SK-N-SH (cell line): ENCODE measurements around the gene PTTG1IP. TPM values are rescaled to one million over a fixed set of nuclear protein-coding genes. Genes with fewer than 3 reads are reported as not detected.
"Not testable (repeated sequence)": the region's sequence is repeated elsewhere in the genome, so short reads cannot be mapped to it uniquely, and the experiment has no call there.

Source experiments
- CTCF ChIA-PET: fragments of 300-600, 350-600 bp; formaldehyde crosslinking; extraction: SDS; loops from one replicate; lab custom pipeline; 2021; lab: Yijun Ruan, JAX
- POLR2A ChIA-PET: fragments of 350-600 bp; sonication (Branson Sonifier 250); formaldehyde crosslinking; extraction: SDS; loops from one replicate; lab custom pipeline; 2020; ENCODE audit warnings: antibody characterized with exemption, inconsistent platforms; lab: Yijun Ruan, JAX
- DNase-seq: peaks from one replicate; pipeline ENCODE4 v3.0.0; 2012
- H2AFZ ChIP-seq: fragments of 200-600 bp; sonication (generic); 2 replicates; pipeline ENCODE4 v1.8.1; 2016; ENCODE audit warnings: antibody characterized with exemption, mild to moderate bottlenecking, low read depth
- H3F3A ChIP-seq: fragments of 200-600 bp; sonication (generic); replicated peaks from 2 replicates; pipeline ENCODE3; 2016; ENCODE audit warnings: antibody characterized with exemption, mild to moderate bottlenecking; ENCODE audit not compliant: insufficient read depth
- H3K27ac ChIP-seq, 2 experiments: fragments of 200-500 bp in 1 of 2; fragments of 200-600 bp in 1 of 2; sonication (Bioruptor generic) in 1 of 2; sonication (generic), shearing (Covaris generic) in 1 of 2; 2 replicates each; pipeline versions ENCODE4 v1.5.1 to v1.6.1; 2014 to 2016; ENCODE audit warnings: low read depth in 2 of 2, inconsistent platforms in 1 of 2, low read length in 1 of 2, mild to moderate bottlenecking in 1 of 2, mixed read lengths in 1 of 2
- H3K27me3 ChIP-seq: fragments of 200-600 bp; sonication (generic), shearing (Covaris generic); 2 replicates; pipeline ENCODE4 v1.6.1; 2016; ENCODE audit warnings: mixed run types; ENCODE audit not compliant: insufficient read depth
- H3K36me3 ChIP-seq, 2 experiments: fragments of 200-500 bp in 1 of 2; fragments of 200-600 bp in 1 of 2; sonication (Bioruptor generic) in 1 of 2; sonication (generic) in 1 of 2; replicated peaks in 1 of 2; 2 replicates each; pipeline versions ENCODE3 to v1.5.1; 2014 to 2016; ENCODE audit warnings: low read length in 1 of 2, mild to moderate bottlenecking in 1 of 2; ENCODE audit not compliant: insufficient read depth in 2 of 2, control insufficient read depth in 1 of 2
- H3K4me1 ChIP-seq, 2 experiments: fragments of 200-500 bp in 1 of 2; fragments of 200-600 bp in 1 of 2; sonication (Bioruptor generic) in 1 of 2; sonication (generic), shearing (Covaris generic) in 1 of 2; 2 replicates each; pipeline versions ENCODE4 v1.5.1 to v1.6.1; 2014 to 2016; ENCODE audit warnings: low read depth in 1 of 2, low read length in 1 of 2, mixed run types in 1 of 2; ENCODE audit not compliant: insufficient read depth in 2 of 2, control insufficient read depth in 1 of 2
- H3K4me2 ChIP-seq: fragments of 200-600 bp; sonication (generic), shearing (Covaris generic); 2 replicates; pipeline ENCODE4 v1.6.1; 2017; ENCODE audit warnings: mixed run types
- H3K4me3 ChIP-seq, 2 experiments: fragments of 200-500 bp in 1 of 2; fragments of 200-600 bp in 1 of 2; sonication (Bioruptor generic) in 1 of 2; sonication (generic), shearing (Covaris generic) in 1 of 2; 2 replicates each; pipeline versions ENCODE4 v1.5.1 to v1.8.1; 2014 to 2016; ENCODE audit warnings: low read depth in 2 of 2, inconsistent platforms in 1 of 2, low read length in 1 of 2, mild to moderate bottlenecking in 1 of 2, mixed read lengths in 1 of 2, moderate library complexity in 1 of 2
- H3K79me2 ChIP-seq: fragments of 200-600 bp; sonication (generic); 2 replicates; pipeline ENCODE4 v1.8.1; 2017; ENCODE audit warnings: mild to moderate bottlenecking; ENCODE audit not compliant: insufficient read depth
- H3K9ac ChIP-seq: fragments of 200-600 bp; sonication (generic); 2 replicates; pipeline ENCODE4 v1.6.1; 2017; ENCODE audit warnings: mixed run types
- H3K9me2 ChIP-seq: fragments of 200-600 bp; sonication (generic); 2 replicates; pipeline ENCODE4 v1.6.1; 2017; ENCODE audit warnings: mixed run types
- H3K9me3 ChIP-seq: fragments of 200-600 bp; sonication (generic); 2 replicates; pipeline ENCODE4 v1.6.1; 2017; ENCODE audit warnings: mixed run types, mild to moderate bottlenecking, moderate library complexity
- H4K20me1 ChIP-seq: fragments of 200-600 bp; sonication (generic); 2 replicates; pipeline ENCODE4 v1.6.1; 2017; ENCODE audit warnings: mild to moderate bottlenecking, mixed run types; ENCODE audit not compliant: insufficient read depth
- CTCF ChIP-seq: fragments of 200-600 bp; sonication (generic); IDR thresholded peaks from 2 replicates; pipeline ENCODE4 v1.6.1; 2017; ENCODE audit warnings: antibody characterized with exemption, mild to moderate bottlenecking, moderate library complexity
- FOSL2 ChIP-seq: IDR thresholded peaks from 2 replicates; pipeline ENCODE4 v1.4.0; 2012; ENCODE audit warnings: low read depth, mild to moderate bottlenecking, moderate library complexity, borderline replicate concordance
- FOXJ3 ChIP-seq: sonication (generic); formaldehyde crosslinking; IDR thresholded peaks from 2 replicates; pipeline ENCODE4 v1.5.1; 2020; ENCODE audit warnings: mild to moderate bottlenecking, missing genetic modification reagents
- FOXM1 ChIP-seq: IDR thresholded peaks from 2 replicates; pipeline ENCODE4 v1.4.0; 2012; ENCODE audit warnings: low read depth, mild to moderate bottlenecking
- GATA2 ChIP-seq: sonication (generic); formaldehyde crosslinking; IDR thresholded peaks from 2 replicates; pipeline ENCODE4 v1.5.0; 2020; ENCODE audit warnings: mild to moderate bottlenecking, missing genetic modification reagents
- MEF2A ChIP-seq: IDR thresholded peaks from 2 replicates; pipeline ENCODE4 v1.4.0; 2012; ENCODE audit warnings: low read depth, borderline replicate concordance
- NRF1 ChIP-seq: IDR thresholded peaks from 2 replicates; pipeline ENCODE4 v1.6.1; 2012; ENCODE audit warnings: low read depth, mild to moderate bottlenecking, low read length
- PBX3 ChIP-seq: IDR thresholded peaks from 2 replicates; pipeline ENCODE4; 2012
- REST ChIP-seq: IDR thresholded peaks from 2 replicates; pipeline ENCODE4 v1.6.1; 2012; ENCODE audit warnings: mild to moderate bottlenecking, low read depth, low read length, moderate library complexity
- RFX5 ChIP-seq: IDR thresholded peaks from 2 replicates; pipeline ENCODE4 v1.6.1; 2012; ENCODE audit warnings: mild to moderate bottlenecking, improper control_type of control experiment, low read length
- SIN3A ChIP-seq: IDR thresholded peaks from 2 replicates; pipeline ENCODE4 v1.6.1; 2012; ENCODE audit warnings: low read depth, mild to moderate bottlenecking, low read length, moderate library complexity, borderline replicate concordance
- TCF12 ChIP-seq: IDR thresholded peaks from 2 replicates; pipeline ENCODE4 v1.4.0; 2012
- TEAD4 ChIP-seq: IDR thresholded peaks from 2 replicates; pipeline ENCODE4 v1.4.0; 2012; ENCODE audit warnings: mild to moderate bottlenecking, borderline replicate concordance; ENCODE audit not compliant: insufficient read depth
- YY1 ChIP-seq: IDR thresholded peaks from 2 replicates; pipeline ENCODE4 v1.4.0; 2012; ENCODE audit warnings: low read depth, mild to moderate bottlenecking
- ZBTB33 ChIP-seq: IDR thresholded peaks from 2 replicates; pipeline ENCODE4 v1.4.0; 2012; ENCODE audit warnings: low read depth, borderline replicate concordance
- WGBS: methylation state at CpG from one replicate; pipeline ENCODE4 v1.1.6; 2017; ENCODE audit warnings: low lambda C conversion rate; 5-methylcytosine and 5-hydroxymethylcytosine counted together
- polyA plus RNA-seq, 3 experiments: library from polyadenylated mRNA; depleted of rRNA; stranded (reverse); fragments of >200 nt; gene quantifications; 2 replicates each; pipeline ENCODE4 v1.2.3, GENCODE V29; 2012

PTTG1IP gene
- polyA plus RNA-seq, 1 of the 3 experiments (the other 2 are of a cell fraction), result 171 TPM

DNA sequence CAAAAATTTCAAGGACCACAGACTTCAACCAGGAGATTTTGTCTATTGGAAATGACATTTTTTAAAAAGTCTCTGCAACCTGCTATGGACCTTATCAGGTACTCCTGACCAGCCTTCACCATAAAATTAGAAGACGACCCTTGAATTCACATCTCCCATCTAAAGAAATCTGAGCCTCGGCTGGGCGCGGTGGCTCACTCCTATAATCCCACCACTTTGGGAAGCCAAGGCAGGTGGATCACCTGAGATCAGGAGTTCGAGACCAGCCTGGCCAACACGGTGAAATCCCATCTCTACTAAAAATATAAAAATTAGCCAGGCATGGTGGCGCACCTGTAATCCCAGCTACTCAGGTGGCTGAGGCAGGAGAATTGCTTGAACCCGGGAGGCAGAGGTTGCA lies 5.7 kb upstream of the PTTG1IP start:
- H3K27ac ChIP-seq, POLR2A ChIA-PET, H3K4me2 ChIP-seq, H3K9me2 ChIP-seq, H3K36me3 ChIP-seq, H3K27me3 ChIP-seq, DNase-seq, H2AFZ ChIP-seq, H3K79me2 ChIP-seq, H3K9me3 ChIP-seq, H3K4me3 ChIP-seq, H3K9ac ChIP-seq, H4K20me1 ChIP-seq: not testable (repeated sequence)
- CTCF ChIA-PET, result interaction anchor here (1.0 to 1.6 kb wide), 3 partner anchors 53 to 259 kb away, joined by 3 to 5 read pairs (median 4); no protein-coding TSS in a partner anchor
- Histone ChIP-seq H3K4me1 (peaks cover 7 to 19% of the 10 kb centered on the region in 2 experiments; a peak in 2 of 4 replicates), H3F3A (peaks cover 17% of the 10 kb centered on the region)
- WGBS, result 87% methylated on average over 6 of the region's 8 CpGs

DNA sequence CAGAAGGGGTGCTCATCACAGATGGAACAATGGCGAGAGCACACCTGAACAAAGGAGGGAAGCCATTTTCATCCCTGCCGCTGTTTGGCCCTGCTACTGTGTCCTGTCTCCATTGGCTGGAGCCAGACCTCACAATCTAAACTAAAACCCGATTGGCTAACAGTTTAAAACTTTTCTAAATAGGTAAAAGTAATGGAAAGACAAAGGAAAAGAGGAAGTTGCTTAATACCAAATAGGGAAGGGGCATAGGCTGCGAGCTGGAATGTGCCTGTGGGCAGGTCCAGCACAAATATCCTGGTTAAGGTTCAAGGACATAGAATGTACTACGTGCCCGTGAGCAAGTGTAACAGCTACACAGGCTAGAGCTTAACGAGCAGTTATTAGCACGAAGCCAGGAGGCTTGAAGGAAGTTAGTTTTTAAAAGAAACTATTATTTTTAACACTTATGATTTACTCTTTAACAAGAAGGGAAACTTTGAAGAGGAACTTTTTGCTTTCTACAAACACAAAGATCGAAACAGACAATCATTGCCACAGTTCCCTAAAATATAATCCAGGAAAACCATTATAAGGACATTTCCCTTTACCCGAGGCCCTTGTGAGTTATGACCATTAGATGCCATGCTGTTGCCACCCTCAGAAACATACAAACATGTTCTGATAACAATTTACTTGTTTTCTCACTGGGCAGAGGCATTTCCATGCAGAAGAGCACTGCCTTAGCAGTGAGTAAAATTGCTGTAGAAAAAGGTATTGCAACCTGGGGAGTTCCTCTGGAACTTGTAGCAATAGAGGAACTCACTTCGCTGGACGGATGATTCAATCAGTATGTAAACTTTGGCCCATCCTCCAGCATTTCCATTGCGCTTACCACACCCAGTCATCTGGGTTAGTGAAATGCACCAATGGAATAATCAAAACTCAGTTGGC lies 4.8 kb upstream of the PTTG1IP start:
- Histone ChIP-seq H3K4me2 (no peak overlapping the region), H2AFZ (no peak overlapping the region), H3F3A (peaks cover 17% of the 10 kb centered on the region), H3K9ac (no peak overlapping the region), H3K9me2 (no peaks in the 10 kb centered on the region), H3K27me3 (no peaks in the 10 kb centered on the region), H3K27ac (no peak overlapping the region), H3K36me3 (no peaks in the 10 kb centered on the region), H3K4me3 (no peak overlapping the region), H3K4me1 (peaks cover 9 to 19% of the 10 kb centered on the region in 2 experiments; a peak in 2 of 4 replicates), H3K9me3 (no peaks in the 10 kb centered on the region), H4K20me1 (no peaks in the 10 kb centered on the region), H3K79me2 (peaks cover 9% of the 10 kb centered on the region; the same call in 1 of the 2 replicates)
- WGBS, result 78% methylated on average over 13 of the region's 13 CpGs
- ChIA-PET POLR2A (no interaction called here), CTCF (interaction anchor here (1.0 to 1.6 kb wide), 4 partner anchors 53 to 260 kb away, joined by 3 to 5 read pairs (median 4); no protein-coding TSS in a partner anchor)
- no peak for TF ChIP-seq MEF2A
- no peak for TF ChIP-seq TEAD4
- TF ChIP-seq RFX5, result no peak
- no peak for TF ChIP-seq REST
- TF ChIP-seq FOSL2, result no peak
- TF ChIP-seq FOXM1, result no peak
- TF ChIP-seq NRF1, result no peak
- no peak for TF ChIP-seq FOXJ3 (CRISPR knock-in tag)
- TF ChIP-seq SIN3A, result no peak
- no peak for TF ChIP-seq GATA2 (CRISPR knock-in tag)
- TF ChIP-seq CTCF, result no peak
- TF ChIP-seq PBX3, result no peak
- no peak for TF ChIP-seq ZBTB33
- TF ChIP-seq YY1, result no peak
- TF ChIP-seq TCF12, result no peak
- DNase-seq, result no peak
